HCT116 (cell line): ENCODE measurements around the gene ALPL. TPM values are rescaled to one million over a fixed set of nuclear protein-coding genes. Genes with fewer than 3 reads are reported as not detected.
A peak's percentile ranks its signal among the peaks of the same experiment; 100 is the strongest.
"Not testable (repeated sequence)": the region's sequence is repeated elsewhere in the genome, so short reads cannot be mapped to it uniquely, and the experiment has no call there.

ENCODE experiments used
- ATAC-seq: fragments of 200-7000 bp; cut with Tn5 transposase; 2 replicates; pipeline ENCODE4 v1.9.1; 2020; ENCODE audit warnings: mild to moderate bottlenecking, moderate library complexity
- Bru-seq: library from RNA; stranded (reverse); fragments of 400-500 nt; gene quantifications from one replicate; lab custom pipeline; 2021; lab: Mats Ljungman, UMichigan
- BruChase-seq, 2 experiments: library from RNA; stranded (reverse); fragments of 400-500 nt; gene quantifications; one replicate each; lab custom pipeline; 2021; lab: Mats Ljungman, UMichigan
- BruUV-seq: library from RNA; stranded (reverse); fragments of 400-500 nt; replicated peaks from 2 replicates; lab custom pipeline; 2021; lab: Mats Ljungman, UMichigan
- CTCF ChIA-PET: fragments of 300-600 bp; sonication (Branson Sonifier 250); formaldehyde crosslinking; loops from one replicate; lab custom pipeline; 2021; ENCODE audit warnings: antibody characterized with exemption; lab: Charles Lee
- POLR2A ChIA-PET: fragments of 300-600, 350-600 bp; sonication (Branson Sonifier 250); formaldehyde crosslinking; loops from one replicate; lab custom pipeline; 2021; ENCODE audit warnings: antibody characterized with exemption; lab: Charles Lee
- RAD21 ChIA-PET, 2 experiments: fragments of 300-600 bp; sonication (Branson Sonifier 250); formaldehyde crosslinking; loops; one replicate each; lab custom pipeline; 2023; ENCODE audit warnings: low total read pairs in 2 of 2; ENCODE audit not compliant: uncharacterized antibody in 2 of 2, unreplicated experiment in 2 of 2, low non-redundant PET in 1 of 2; lab: Charles Lee
- DNase-seq: peaks from one replicate; pipeline ENCODE4 v3.0.0-alpha.2; 2010; ENCODE audit warnings: low read depth, low spot score
- H2AFZ ChIP-seq: fragments of 200-600 bp; shearing (Covaris generic), sonication (generic); 2 replicates; pipeline ENCODE4 v1.6.1; 2017; ENCODE audit warnings: low read depth, mixed run types, mixed read lengths, antibody characterized with exemption, low read length; ENCODE audit not compliant: poor library complexity, severe bottlenecking
- H3K27ac ChIP-seq: 2 replicates; pipeline ENCODE4 v1.5.1; 2012; ENCODE audit warnings: low read depth, low read length
- H3K27me3 ChIP-seq: fragments of 200-600 bp; sonication (generic); 2 replicates; pipeline ENCODE4 v1.6.1; 2016; ENCODE audit warnings: mixed run types, low read length, mixed read lengths; ENCODE audit not compliant: insufficient read depth
- H3K36me3 ChIP-seq, 2 experiments: fragments of 200-500 bp in 1 of 2; fragments of 200-600 bp in 1 of 2; sonication (Bioruptor generic) in 1 of 2; sonication (generic) in 1 of 2; 2 replicates each; pipeline versions ENCODE4 v1.5.1 to v1.6.1; 2014 to 2016; ENCODE audit warnings: low read length in 2 of 2, inconsistent platforms in 1 of 2, mixed read lengths in 1 of 2, mixed run types in 1 of 2; ENCODE audit not compliant: insufficient read depth in 2 of 2, control insufficient read depth in 1 of 2
- H3K4me1 ChIP-seq, 2 experiments: fragments of 200-600 bp in 1 of 2; sonication (generic) in 1 of 2; 2 replicates each; pipeline versions ENCODE4 v1.5.1 to v1.6.1; 2012 to 2017; ENCODE audit warnings: low read length in 2 of 2, inconsistent platforms in 1 of 2, mild to moderate bottlenecking in 1 of 2, mixed read lengths in 1 of 2, mixed run types in 1 of 2, moderate library complexity in 1 of 2; ENCODE audit not compliant: insufficient read depth in 2 of 2, control insufficient read depth in 1 of 2
- H3K4me2 ChIP-seq: fragments of 200-600 bp; sonication (generic); 2 replicates; pipeline ENCODE4 v1.6.1; 2017; ENCODE audit warnings: mixed run types, low read length, mixed read lengths
- H3K4me3 ChIP-seq, 2 experiments: fragments of 200-600 bp in 1 of 2; sonication (generic) in 1 of 2; replicated peaks in 1 of 2; 2 replicates each; pipeline ENCODE4 v1.5.1; 2011 to 2016; ENCODE audit warnings: low read length in 2 of 2, control low read depth in 1 of 2, low read depth in 1 of 2, mild to moderate bottlenecking in 1 of 2, mixed read lengths in 1 of 2, mixed run types in 1 of 2
- H3K79me2 ChIP-seq: fragments of 200-600 bp; sonication (generic); 2 replicates; pipeline ENCODE4 v1.6.1; 2017; ENCODE audit warnings: mild to moderate bottlenecking, mixed run types, low read length, moderate library complexity, mixed read lengths; ENCODE audit not compliant: insufficient read depth
- H3K9ac ChIP-seq: fragments of 200-600 bp; sonication (generic); 2 replicates; pipeline ENCODE4 v1.6.1; 2016; ENCODE audit warnings: low read length, mixed read lengths
- H3K9me2 ChIP-seq: fragments of 200-600 bp; sonication (generic), shearing (Covaris generic); 2 replicates; pipeline ENCODE4 v1.6.1; 2017; ENCODE audit warnings: mixed run types, mild to moderate bottlenecking, moderate library complexity; ENCODE audit not compliant: insufficient read depth
- H3K9me3 ChIP-seq, 2 experiments: fragments of 200-500 bp in 1 of 2; fragments of 200-600 bp in 1 of 2; sonication (Bioruptor generic) in 1 of 2; sonication (generic) in 1 of 2; 2 replicates each; pipeline ENCODE4 v1.6.1; 2014 to 2017; ENCODE audit warnings: low read length in 2 of 2, mixed read lengths in 2 of 2, inconsistent platforms in 1 of 2, low read depth in 1 of 2, mild to moderate bottlenecking in 1 of 2, mixed run types in 1 of 2, moderate library complexity in 1 of 2; ENCODE audit not compliant: control insufficient read depth in 1 of 2, insufficient read depth in 1 of 2
- H4K20me1 ChIP-seq: fragments of 200-600 bp; sonication (generic), shearing (Covaris generic); 2 replicates; pipeline ENCODE4 v1.6.1; 2017; ENCODE audit warnings: mixed run types, mild to moderate bottlenecking, moderate library complexity; ENCODE audit not compliant: insufficient read depth
- ATF3 ChIP-seq: IDR thresholded peaks from 2 replicates; pipeline ENCODE4 v1.6.1; 2012
- CEBPB ChIP-seq: IDR thresholded peaks from 2 replicates; pipeline ENCODE4 v1.6.1; 2012; ENCODE audit warnings: low read depth
- EGR1 ChIP-seq: IDR thresholded peaks from 2 replicates; pipeline ENCODE4 v1.6.1; 2012; ENCODE audit warnings: low read depth
- ELF1 ChIP-seq: IDR thresholded peaks from 2 replicates; pipeline ENCODE4 v1.6.1; 2012; ENCODE audit warnings: low read depth, borderline replicate concordance
- EZH2phosphoT487 ChIP-seq: fragments of 200-600 bp; IDR thresholded peaks from 2 replicates; pipeline ENCODE4 v1.6.1; 2018; ENCODE audit warnings: antibody characterized with exemption, borderline replicate concordance
- FOSL1 ChIP-seq: IDR thresholded peaks from 2 replicates; pipeline ENCODE4 v1.6.1; 2012; ENCODE audit warnings: low read depth
- JUND ChIP-seq: IDR thresholded peaks from 2 replicates; pipeline ENCODE4 v1.6.1; 2012
- MAX ChIP-seq: IDR thresholded peaks from 2 replicates; pipeline ENCODE4 v1.6.1; 2012
- POLR2A ChIP-seq: IDR thresholded peaks from 2 replicates; pipeline ENCODE4 v1.7.0; 2011; ENCODE audit warnings: borderline replicate concordance; ENCODE audit not compliant: insufficient read depth, insufficient read length; ENCODE audit errors: extremely low read depth
- POLR2AphosphoS5 ChIP-seq: IDR thresholded peaks from 2 replicates; pipeline ENCODE4 v1.6.1; 2011; ENCODE audit warnings: mild to moderate bottlenecking, low read depth, low read length, moderate library complexity
- SIN3A ChIP-seq: IDR thresholded peaks from 2 replicates; pipeline ENCODE4 v1.6.1; 2012; ENCODE audit warnings: low read depth
- SP1 ChIP-seq: IDR thresholded peaks from 2 replicates; pipeline ENCODE4 v1.6.1; 2012; ENCODE audit warnings: low read depth
- SRF ChIP-seq: IDR thresholded peaks from 2 replicates; pipeline ENCODE4 v1.6.1; 2012; ENCODE audit warnings: low read depth
- TCF7L2 ChIP-seq: IDR thresholded peaks from 2 replicates; pipeline ENCODE4 v1.7.0; 2011; ENCODE audit warnings: borderline replicate concordance, inconsistent platforms; ENCODE audit not compliant: insufficient read depth, insufficient read length; ENCODE audit errors: extremely low read depth
- YY1 ChIP-seq: IDR thresholded peaks from 2 replicates; pipeline ENCODE4 v1.6.1; 2011; ENCODE audit warnings: low read length, low read depth, moderate library complexity, mild to moderate bottlenecking; ENCODE audit not compliant: insufficient replicate concordance; ENCODE audit errors: extremely low read depth
- ZBTB33 ChIP-seq: IDR thresholded peaks from 2 replicates; pipeline ENCODE4 v1.6.1; 2011; ENCODE audit warnings: mild to moderate bottlenecking, low read length, moderate library complexity; ENCODE audit not compliant: insufficient replicate concordance; ENCODE audit errors: extremely low read depth
- ZFX ChIP-seq: fragments of 450-650 bp; IDR thresholded peaks from 2 replicates; pipeline ENCODE4 v1.6.1; 2017
- ZNF274 ChIP-seq: fragments of 200-500 bp; sonication (Bioruptor generic); IDR thresholded peaks from 2 replicates; pipeline ENCODE4 v1.6.1; 2014; ENCODE audit warnings: mild to moderate bottlenecking, low read depth, low read length, inconsistent platforms
- intact Hi-C: fragments of 100-400 bp; cut with micrococcal nuclease; formaldehyde crosslinking; loops from 2 replicates; pipeline ENCODE4 v1.10.0; 2022
- long read RNA-seq: library from polyadenylated mRNA; unstranded; transcript quantifications from one replicate; pipeline ENCODE4 v2.0.0, GENCODE V29; 2021; ENCODE audit not compliant: unreplicated experiment
- polyA plus RNA-seq: library from polyadenylated mRNA; unstranded; fragments of >200 nt; gene quantifications from 2 replicates; pipeline ENCODE4 v1.2.1, GENCODE V29; 2012; ENCODE audit warnings: missing spikeins
- total RNA-seq: library from RNA; stranded (reverse); gene quantifications from one replicate; pipeline ENCODE4 v1.2.1, GENCODE V29; 2021; ENCODE audit not compliant: unreplicated experiment

The ALPL gene
- total RNA-seq = 0.61 TPM
- polyA plus RNA-seq = 0.46 and 0.55 TPM in 2 replicates
- percentile 6 among the genes with signal in this experiment for Bru-seq, nascent RNA
- BruChase-seq, experiment 1, labeled RNA remaining after a 6-hour chase = percentile 6 among the genes with signal in this experiment
- percentile 6 among the genes with signal in this experiment for BruChase-seq, experiment 2, labeled RNA remaining after a 2-hour chase
- long read RNA-seq, partial matches to known transcripts = 0 of 1 reads
- long read RNA-seq, other reads (novel, unspliced or antisense) = 0 of 1 reads

- no peaks in the 10 kb centered on the region for H3K79me2 ChIP-seq
- H3K4me3 ChIP-seq = peak within 1 kb of the TSS; percentile 9 to 17; a peak in 2 of 4 replicates
- H3K27me3 ChIP-seq = no peaks in the 10 kb centered on the region
- no peak; the same call in 1 of the 2 replicates for ATAC-seq
- intact Hi-C loops = loop anchor here (2.0 to 10.0 kb wide), 2 partner anchors 65 to 145 kb away; no protein-coding TSS in a partner anchor
- peak within 1 kb of the TSS; percentile 92 for H2AFZ ChIP-seq
- ChIA-PET RAD21 (no interaction called here), POLR2A (no interaction called here), CTCF (interaction anchor here (0.9 to 1.5 kb wide), 4 partner anchors 8 to 86 kb away, joined by 3 to 5 read pairs (median 4); no protein-coding TSS in a partner anchor)
- BruUV-seq = no TSS peak
- H3K9me2 ChIP-seq = no peaks in the 10 kb centered on the region
- peak within 1 kb of the TSS; percentile 28; the same call in 1 of the 2 replicates for H3K9ac ChIP-seq
- no peaks in the 10 kb centered on the region for H3K9me3 ChIP-seq
- H3K4me1 ChIP-seq = peaks cover 2 to 5% of the 10 kb centered on the region in 2 experiments; a peak in 3 of 4 replicates
- peak within 1 kb of the TSS; percentile 68 for H3K4me2 ChIP-seq
- no peaks in the 10 kb centered on the region for H3K36me3 ChIP-seq
- no peak for DNase-seq
- no peaks in the 10 kb centered on the region for H4K20me1 ChIP-seq
- TF ChIP-seq SRF (no peak), JUND (no peak), ZBTB33 (no peak), ELF1 (no peak), MAX (no peak), ATF3 (no peak), SP1 (no peak), EZH2phosphoT487 (no peak), YY1 (no peak), CEBPB (no peak), SIN3A (no peak), ZFX (no peak), EGR1 (no peak), ZNF274 (no peak), FOSL1 (no peak), POLR2A (no peak), POLR2AphosphoS5 (no peak), TCF7L2 (no peak)
- no peak within 1 kb of the TSS for H3K27ac ChIP-seq
Measured at GRCh38 chr1:21509351-21510112, at the start of gene ALPL. Gene ALPL (plus strand): TSS chr1:21509423. CDS start chr1:21554082, 44,659 bp downstream.

GRCh38 chr1:21465127-21465526 lies 44.1 kb upstream of the ALPL start:
- DNase-seq, H3K4me1 ChIP-seq, H3K9ac ChIP-seq, H3K9me3 ChIP-seq, CTCF ChIA-PET, H4K20me1 ChIP-seq, ATAC-seq, H3K4me2 ChIP-seq, POLR2A ChIA-PET, H3K36me3 ChIP-seq, H3K27me3 ChIP-seq, H2AFZ ChIP-seq, BruUV-seq, H3K4me3 ChIP-seq, H3K9me2 ChIP-seq, H3K79me2 ChIP-seq, intact Hi-C loops, RAD21 ChIA-PET, H3K27ac ChIP-seq: not testable (repeated sequence)
